HS-27A (cell line): ENCODE data around the gene EPS8L3.

Experiments
- DNase-seq: peaks from one replicate; pipeline ENCODE4 v3.0.0-alpha.2; 2012; ENCODE audit warnings: low read depth, missing footprints

Gene EPS8L3

GRCh38 chr1:109793486-109794318 lies 30.0 kb upstream of the EPS8L3 start:
- DNase-seq: no peak

GRCh38 chr1:109793089-109793485 lies 29.4 kb upstream of the EPS8L3 start:
- no peak for DNase-seq

GRCh38 chr1:109792056-109792831 lies 28.5 kb upstream of the EPS8L3 start:
- DNase-seq: peak; percentile 63

- no peak for DNase-seq
Observed at GRCh38 chr1:109791495-109792043, 27.8 kb upstream of the EPS8L3 start.

GRCh38 chr1:109790735-109791494 lies 27.2 kb upstream of the EPS8L3 start:
- no peak for DNase-seq

GRCh38 chr1:109790329-109790728 lies 26.6 kb upstream of the EPS8L3 start:
- DNase-seq: no peak

- DNase-seq: no peak
Observed at GRCh38 chr1:109789551-109790180, 25.9 kb upstream of the EPS8L3 start.

- no peak for DNase-seq
Observed at GRCh38 chr1:109788695-109789521, 25.2 kb upstream of the EPS8L3 start.

GRCh38 chr1:109787845-109788601 lies 24.3 kb upstream of the EPS8L3 start:
- DNase-seq: no peak

- no peak for DNase-seq
Observed at GRCh38 chr1:109787211-109787844, 23.6 kb upstream of the EPS8L3 start.

- no peak for DNase-seq
Observed at GRCh38 chr1:109786531-109787021, 22.9 kb upstream of the EPS8L3 start.

- DNase-seq: no peak
Observed at GRCh38 chr1:109786112-109786480, 22.4 kb upstream of the EPS8L3 start.

GRCh38 chr1:109785446-109786111 lies 21.9 kb upstream of the EPS8L3 start:
- no peak for DNase-seq

GRCh38 chr1:109784551-109785252 lies 21.0 kb upstream of the EPS8L3 start:
- no peak for DNase-seq

GRCh38 chr1:109783436-109783835 lies 19.7 kb upstream of the EPS8L3 start:
- peak; percentile 72 for DNase-seq

GRCh38 chr1:109782927-109783326 lies 19.2 kb upstream of the EPS8L3 start:
- no peak for DNase-seq

- peak; percentile 59 for DNase-seq
Observed at GRCh38 chr1:109782514-109782913, 18.8 kb upstream of the EPS8L3 start.

- no peak for DNase-seq
Observed at GRCh38 chr1:109781806-109782205, 18.1 kb upstream of the EPS8L3 start.
